Erythroblast (primary cell): ENCODE measurements around the gene NDUFB11.

Source experiments
- GATA1 ChIP-seq: IDR thresholded peaks from 2 replicates; pipeline ENCODE4 v1.6.1; 2011; ENCODE audit warnings: low read depth, mild to moderate bottlenecking, control low read depth, low read length, moderate library complexity
- POLR2A ChIP-seq: IDR thresholded peaks from 2 replicates; pipeline ENCODE4 v1.6.1; 2011; ENCODE audit warnings: mild to moderate bottlenecking, low read length

- no peak for TF ChIP-seq POLR2A
- no peak for TF ChIP-seq GATA1
Measured at GRCh38 chrX:47170861-47171692, 26.6 kb upstream of the NDUFB11 start.
